Hepatocyte (in vitro differentiated cells): ENCODE results near the gene NAMPT. TPM values are rescaled to one million over a fixed set of nuclear protein-coding genes. Genes with fewer than 3 reads are reported as not detected.

Source experiments
- DNase-seq: peaks from one replicate; pipeline ENCODE4 v3.0.0-alpha.2; 2016; ENCODE audit warnings: low spot score
- H2AFZ ChIP-seq: fragments of 200-600 bp; sonication (generic); 2 replicates; pipeline ENCODE4 v1.6.0; 2016; ENCODE audit warnings: antibody characterized with exemption, mild to moderate bottlenecking
- H3K27ac ChIP-seq: fragments of 200-600 bp; sonication (generic); 2 replicates; pipeline ENCODE4 v1.5.1; 2016; ENCODE audit warnings: mild to moderate bottlenecking
- H3K27me3 ChIP-seq: fragments of 200-600 bp; sonication (generic); 2 replicates; pipeline ENCODE4 v1.6.1; 2016
- H3K36me3 ChIP-seq: fragments of 200-600 bp; sonication (generic); replicated peaks from 2 replicates; pipeline ENCODE4 v1.5.1; 2016; ENCODE audit warnings: low read depth; ENCODE audit not compliant: insufficient read depth
- H3K4me1 ChIP-seq: fragments of 200-600 bp; sonication (generic); 2 replicates; pipeline ENCODE4 v1.5.1; 2016; ENCODE audit warnings: mild to moderate bottlenecking, moderate library complexity; ENCODE audit not compliant: insufficient read depth
- H3K4me2 ChIP-seq: fragments of 200-600 bp; sonication (generic); 2 replicates; pipeline ENCODE4 v1.6.0; 2016
- H3K4me3 ChIP-seq: fragments of 200-600 bp; sonication (generic); 2 replicates; pipeline ENCODE4 v1.5.1; 2016; ENCODE audit warnings: mild to moderate bottlenecking
- H3K79me2 ChIP-seq: fragments of 200-600 bp; sonication (generic); 2 replicates; pipeline ENCODE4 v1.6.0; 2017; ENCODE audit warnings: mild to moderate bottlenecking
- H3K9me2 ChIP-seq: fragments of 200-600 bp; sonication (generic); replicated peaks from 2 replicates; pipeline ENCODE4 v1.6.0; 2017; ENCODE audit warnings: mild to moderate bottlenecking; ENCODE audit not compliant: insufficient read depth
- H3K9me3 ChIP-seq: fragments of 200-600 bp; sonication (generic); 2 replicates; pipeline ENCODE4 v1.5.1; 2016; ENCODE audit warnings: low read depth, mild to moderate bottlenecking
- H4K20me1 ChIP-seq: fragments of 200-600 bp; sonication (generic); 2 replicates; pipeline ENCODE4 v1.6.0; 2016; ENCODE audit warnings: mild to moderate bottlenecking; ENCODE audit not compliant: insufficient read depth, poor library complexity, severe bottlenecking
- EZH2 ChIP-seq: fragments of 200-600 bp; sonication (generic); IDR thresholded peaks from 2 replicates; pipeline ENCODE4 v1.6.1; 2016; ENCODE audit warnings: antibody characterized with exemption, mild to moderate bottlenecking, borderline replicate concordance
- EZH2phosphoT487 ChIP-seq: fragments of 200-600 bp; sonication (generic); IDR thresholded peaks from one replicate; pipeline ENCODE4 v1.6.1; 2018; ENCODE audit warnings: antibody characterized with exemption, mild to moderate bottlenecking, low read depth, moderate library complexity; ENCODE audit not compliant: unreplicated experiment, severe bottlenecking
- WGBS: methylation state at CpG from one replicate; pipeline ENCODE4 v1.1.6; 2016; ENCODE audit warnings: low lambda C conversion rate; ENCODE audit errors: missing lambda C conversion rate; 5-methylcytosine and 5-hydroxymethylcytosine counted together
- polyA plus RNA-seq: library from polyadenylated mRNA; unstranded; fragments of >200 nt; fragmentation: Nextera tagmentation; extraction: Ambion mirVana; gene quantifications from 2 replicates; pipeline ENCODE4 v1.2.1, GENCODE V29; 2016
- total RNA-seq: library from RNA; depleted of rRNA; stranded (reverse); fragments of >200 nt; gene quantifications from 2 replicates; pipeline ENCODE4 v1.2.3, GENCODE V29; 2014
- TF ChIP-seq, protein P1 (sequence below): fragments of 200-600 bp; sonication (generic); IDR thresholded peaks from 2 replicates; pipeline ENCODE4 v1.5.1; 2016; ENCODE audit warnings: antibody characterized with exemption, mild to moderate bottlenecking; ENCODE audit not compliant: poor library complexity

NAMPT gene
- total and polyA plus RNA-seq, 2 experiments from 2014 or later, result 71.8 to 299 TPM

GRCh38 chr7:106288263-106288662 is 3.5 kb upstream of the NAMPT start:
- TF ChIP-seq EZH2 (no peak), EZH2phosphoT487 (no peak)
- TF ChIP-seq, protein P1, sequence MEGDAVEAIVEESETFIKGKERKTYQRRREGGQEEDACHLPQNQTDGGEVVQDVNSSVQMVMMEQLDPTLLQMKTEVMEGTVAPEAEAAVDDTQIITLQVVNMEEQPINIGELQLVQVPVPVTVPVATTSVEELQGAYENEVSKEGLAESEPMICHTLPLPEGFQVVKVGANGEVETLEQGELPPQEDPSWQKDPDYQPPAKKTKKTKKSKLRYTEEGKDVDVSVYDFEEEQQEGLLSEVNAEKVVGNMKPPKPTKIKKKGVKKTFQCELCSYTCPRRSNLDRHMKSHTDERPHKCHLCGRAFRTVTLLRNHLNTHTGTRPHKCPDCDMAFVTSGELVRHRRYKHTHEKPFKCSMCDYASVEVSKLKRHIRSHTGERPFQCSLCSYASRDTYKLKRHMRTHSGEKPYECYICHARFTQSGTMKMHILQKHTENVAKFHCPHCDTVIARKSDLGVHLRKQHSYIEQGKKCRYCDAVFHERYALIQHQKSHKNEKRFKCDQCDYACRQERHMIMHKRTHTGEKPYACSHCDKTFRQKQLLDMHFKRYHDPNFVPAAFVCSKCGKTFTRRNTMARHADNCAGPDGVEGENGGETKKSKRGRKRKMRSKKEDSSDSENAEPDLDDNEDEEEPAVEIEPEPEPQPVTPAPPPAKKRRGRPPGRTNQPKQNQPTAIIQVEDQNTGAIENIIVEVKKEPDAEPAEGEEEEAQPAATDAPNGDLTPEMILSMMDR, result no peak
- Histone ChIP-seq H3K9me2 (no peaks in the 10 kb centered on the region), H3K27me3 (no peaks in the 10 kb centered on the region), H3K4me2 (no peak overlapping the region), H4K20me1 (peaks cover 5% of the 10 kb centered on the region), H3K4me3 (no peak overlapping the region), H3K4me1 (peaks cover 14% of the 10 kb centered on the region), H3K36me3 (no peaks in the 10 kb centered on the region), H2AFZ (no peak overlapping the region), H3K27ac (no peak overlapping the region), H3K9me3 (no peaks in the 10 kb centered on the region), H3K79me2 (peaks cover 4% of the 10 kb centered on the region)
- WGBS, result 87% methylated on average over 7 of the region's 7 CpGs
- DNase-seq, result no peak

GRCh38 chr7:106287786-106288185 is 3.0 kb upstream of the NAMPT start:
- Histone ChIP-seq H3K4me2 (no peak overlapping the region), H3K4me1 (peaks cover 14% of the 10 kb centered on the region), H4K20me1 (peaks cover 9% of the 10 kb centered on the region), H3K4me3 (no peak overlapping the region), H3K36me3 (no peaks in the 10 kb centered on the region), H3K79me2 (peaks cover 9% of the 10 kb centered on the region), H2AFZ (no peak overlapping the region), H3K9me2 (no peaks in the 10 kb centered on the region), H3K9me3 (no peaks in the 10 kb centered on the region), H3K27ac (no peak overlapping the region), H3K27me3 (no peaks in the 10 kb centered on the region)
- WGBS, result 81% methylated on average over 3 of the region's 3 CpGs
- DNase-seq, result no peak
- TF ChIP-seq EZH2phosphoT487 (no peak), EZH2 (no peak)
- TF ChIP-seq, protein P1, result no peak

- WGBS, result 38% methylated on average over 14 of the region's 14 CpGs
- H3K36me3 ChIP-seq, result no peaks in the 10 kb centered on the region
- H3K9me2 ChIP-seq, result no peaks in the 10 kb centered on the region
- peak overlapping the region; percentile 78 for H3K4me2 ChIP-seq
- H3K4me3 ChIP-seq, result peak overlapping the region; percentile 28
- H3K9me3 ChIP-seq, result no peaks in the 10 kb centered on the region
- H4K20me1 ChIP-seq, result peaks cover 27% of the 10 kb centered on the region
- peaks cover 27% of the 10 kb centered on the region for H3K79me2 ChIP-seq
- no peak for DNase-seq
- H3K4me1 ChIP-seq, result peaks cover 11% of the 10 kb centered on the region
- peak overlapping the region; percentile 98 for H3K27ac ChIP-seq
- peak overlapping the region; percentile 23 for H2AFZ ChIP-seq
- TF ChIP-seq EZH2phosphoT487 (no peak), EZH2 (no peak)
- TF ChIP-seq, protein P1, result no peak
- no peaks in the 10 kb centered on the region for H3K27me3 ChIP-seq
These were observed 1.2 kb upstream of the NAMPT start for GRCh38 chr7:106285855-106286492.
